GM12878 (cell line): ENCODE results near the gene C9orf50. TPM values are rescaled to one million over a fixed set of nuclear protein-coding genes. Genes with fewer than 3 reads are reported as not detected.
A peak's percentile ranks its signal among the peaks of the same experiment; 100 is the strongest.

Experiments used
- ASH2L ChIP-seq: fragments of 300-600, 200-600 bp; sonication (generic); IDR thresholded peaks from 2 replicates; pipeline ENCODE4 v1.6.1; 2017; ENCODE audit warnings: low read depth, mild to moderate bottlenecking, borderline replicate concordance
- BCL11A ChIP-seq: IDR thresholded peaks from 2 replicates; pipeline ENCODE4 v1.6.1; 2011; ENCODE audit warnings: low read depth, low read length
- GABPA ChIP-seq: IDR thresholded peaks from 2 replicates; pipeline ENCODE4 v1.6.1; 2014; ENCODE audit warnings: antibody characterized with exemption, low read depth, mild to moderate bottlenecking, inconsistent platforms
- GATAD2B ChIP-seq: fragments of 450-650 bp; conservative IDR thresholded peaks from 2 replicates; pipeline ENCODE4 v1.6.1; 2017; ENCODE audit warnings: low read depth, mild to moderate bottlenecking, moderate library complexity
- MXI1 ChIP-seq: fragments of 150-350 bp; IDR thresholded peaks from 2 replicates; pipeline ENCODE4 v1.6.1; 2011; ENCODE audit warnings: low read depth, mild to moderate bottlenecking, inconsistent platforms, low read length, improper control_type of control experiment
- PML ChIP-seq: IDR thresholded peaks from 2 replicates; pipeline ENCODE4 v1.6.1; 2012; ENCODE audit warnings: low read length, inconsistent platforms
- RB1 ChIP-seq: fragments of 450-650 bp; formaldehyde crosslinking; IDR thresholded peaks from 2 replicates; pipeline ENCODE4 v1.6.1; 2017; ENCODE audit warnings: mild to moderate bottlenecking, borderline replicate concordance
- RUNX3 ChIP-seq: IDR thresholded peaks from 2 replicates; pipeline ENCODE4 v1.6.1; 2012; ENCODE audit warnings: low read length, inconsistent platforms
- SREBF1 ChIP-seq: IDR thresholded peaks from 2 replicates; pipeline ENCODE4 v1.6.1; 2012; ENCODE audit warnings: mild to moderate bottlenecking, low read length
- TCF12 ChIP-seq: IDR thresholded peaks from 2 replicates; pipeline ENCODE4 v1.6.1; 2011; ENCODE audit warnings: low read depth, mild to moderate bottlenecking, low read length
- YY1 ChIP-seq: IDR thresholded peaks from 2 replicates; pipeline ENCODE4 v1.6.1; 2011; ENCODE audit warnings: low read depth, mild to moderate bottlenecking, low read length
- polyA plus RNA-seq, 11 experiments: library from polyadenylated mRNA; depleted of rRNA in 4 of 11; unstranded in 6 of 11; stranded (reverse) in 5 of 11; fragments of >200 nt; fragmentation: Nextera tagmentation in 4 of 11; fragmentation: Illumina TruSeq in 1 of 11; extraction: Ambion mirVana in 4 of 11; extraction: Trizol in 1 of 11; gene quantifications; 1 replicate in 1 of 11; 2 replicates in 10 of 11; pipeline versions ENCODE4 v1.2.1 to v1.2.3, GENCODE V29; 2011 to 2016; ENCODE audit warnings: inconsistent platforms in 2 of 11, missing spikeins in 2 of 11, low read depth in 1 of 11
- total RNA-seq, 4 experiments: library from RNA; depleted of rRNA in 3 of 4; stranded (reverse); fragments of >200 nt in 3 of 4; fragmentation: Illumina TruSeq in 1 of 4; extraction: Trizol in 1 of 4; gene quantifications; 2 replicates each; pipeline versions ENCODE4 v1.2.1 to v1.2.3, GENCODE V29; 2013 to 2021
- TF ChIP-seq, protein P1 (sequence below), 3 experiments: IDR thresholded peaks in 2 of 3; conservative IDR thresholded peaks in 1 of 3; 2 replicates each; pipeline ENCODE4 v1.5.1; 2011; ENCODE audit warnings: low read depth in 3 of 3, low read length in 3 of 3, mild to moderate bottlenecking in 3 of 3, control low read depth in 2 of 3, moderate library complexity in 2 of 3, inconsistent platforms in 1 of 3, mixed read lengths in 1 of 3; ENCODE audit not compliant: control insufficient read depth in 2 of 3, insufficient read depth in 1 of 3; ENCODE audit errors: extremely low read depth in 1 of 3
- TF ChIP-seq, protein P2 (sequence below): fragments of 450-650 bp; conservative IDR thresholded peaks from 2 replicates; pipeline ENCODE4 v1.6.1; 2017; ENCODE audit warnings: mild to moderate bottlenecking, moderate library complexity
- TF ChIP-seq, protein P3 (sequence below): fragments of 450-650 bp; IDR thresholded peaks from 2 replicates; pipeline ENCODE4 v1.6.1; 2017; ENCODE audit warnings: antibody characterized with exemption, mild to moderate bottlenecking, moderate library complexity
- TF ChIP-seq, protein P4 (sequence below): IDR thresholded peaks from 2 replicates; pipeline ENCODE4 v1.6.1; 2012; ENCODE audit warnings: low read depth, low read length, improper control_type of control experiment

C9orf50 gene
- total and polyA plus RNA-seq, 10 of the 15 experiments (the other 5 are each of a cell fraction or from before 2014, with no cell fraction given): not detected

DNA sequence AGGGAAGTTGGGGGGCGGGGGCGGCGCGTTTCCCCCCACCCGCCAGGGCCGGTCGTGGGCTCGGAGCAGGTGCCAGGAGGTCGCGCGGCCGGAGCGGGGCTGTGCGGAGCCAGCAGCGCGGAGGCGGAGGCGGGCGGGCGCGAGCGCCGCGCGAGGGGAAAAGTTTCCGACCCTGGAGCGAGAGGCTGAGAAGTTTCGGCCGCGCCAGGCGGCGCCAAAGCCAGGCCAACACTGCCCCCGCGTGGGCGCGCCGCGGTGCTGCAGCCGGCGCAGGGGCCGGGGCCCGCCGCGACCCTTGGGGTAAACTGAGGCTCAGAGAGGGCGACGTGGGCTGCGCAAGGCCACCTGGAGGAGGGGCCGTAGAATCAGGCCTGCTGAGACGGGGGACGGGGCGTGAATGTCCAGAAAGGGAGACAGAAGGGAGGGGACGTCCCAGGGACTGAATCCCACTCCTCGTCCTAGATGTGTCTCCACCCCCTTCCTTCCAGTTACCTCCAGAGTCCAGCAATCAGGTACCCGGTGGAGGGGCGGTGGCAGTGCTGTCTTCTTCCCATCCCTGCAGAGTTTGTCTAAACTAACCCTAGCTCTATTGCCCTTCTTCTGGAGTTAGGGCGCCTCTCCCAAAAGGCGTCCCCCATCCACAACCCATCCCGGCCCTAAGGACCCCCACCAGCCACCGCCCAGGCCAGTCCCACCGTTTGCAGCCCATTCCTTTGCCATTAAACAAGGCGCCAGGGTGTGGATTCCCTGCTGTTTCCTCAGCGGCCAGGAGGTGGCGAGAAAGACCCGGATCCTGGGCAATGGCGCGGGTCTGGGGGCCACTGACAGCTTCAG lies 10.2 kb downstream of the C9orf50 start (continued):
- TF ChIP-seq, protein P1, sequence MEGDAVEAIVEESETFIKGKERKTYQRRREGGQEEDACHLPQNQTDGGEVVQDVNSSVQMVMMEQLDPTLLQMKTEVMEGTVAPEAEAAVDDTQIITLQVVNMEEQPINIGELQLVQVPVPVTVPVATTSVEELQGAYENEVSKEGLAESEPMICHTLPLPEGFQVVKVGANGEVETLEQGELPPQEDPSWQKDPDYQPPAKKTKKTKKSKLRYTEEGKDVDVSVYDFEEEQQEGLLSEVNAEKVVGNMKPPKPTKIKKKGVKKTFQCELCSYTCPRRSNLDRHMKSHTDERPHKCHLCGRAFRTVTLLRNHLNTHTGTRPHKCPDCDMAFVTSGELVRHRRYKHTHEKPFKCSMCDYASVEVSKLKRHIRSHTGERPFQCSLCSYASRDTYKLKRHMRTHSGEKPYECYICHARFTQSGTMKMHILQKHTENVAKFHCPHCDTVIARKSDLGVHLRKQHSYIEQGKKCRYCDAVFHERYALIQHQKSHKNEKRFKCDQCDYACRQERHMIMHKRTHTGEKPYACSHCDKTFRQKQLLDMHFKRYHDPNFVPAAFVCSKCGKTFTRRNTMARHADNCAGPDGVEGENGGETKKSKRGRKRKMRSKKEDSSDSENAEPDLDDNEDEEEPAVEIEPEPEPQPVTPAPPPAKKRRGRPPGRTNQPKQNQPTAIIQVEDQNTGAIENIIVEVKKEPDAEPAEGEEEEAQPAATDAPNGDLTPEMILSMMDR (IDR thresholded peaks at IDR 0.05 in 2 of 3, conservative IDR thresholded peaks at IDR 0.05 in 1 of 3; ENCODE audit: control insufficient read depth in 2 of 3, extremely low read depth in 1 of 3, insufficient read depth in 1 of 3, low read depth in 3 of 3, low read length in 3 of 3): peak; percentile 80 to 91 (median 90)
- TF ChIP-seq RB1 (peak; percentile 81; the same call in 1 of the 2 replicates), SREBF1 (no peak), MXI1 (0 out of 2 replicates have a peak, but pooled peaks have one; percentile 54), GABPA (no peak), YY1 (peak; percentile 89), TCF12 (peak; percentile 14; the same call in 1 of the 2 replicates), BCL11A (no peak), PML (no peak), ASH2L (no peak), GATAD2B (peak; percentile 96), RUNX3 (no peak)
- TF ChIP-seq, protein P2, sequence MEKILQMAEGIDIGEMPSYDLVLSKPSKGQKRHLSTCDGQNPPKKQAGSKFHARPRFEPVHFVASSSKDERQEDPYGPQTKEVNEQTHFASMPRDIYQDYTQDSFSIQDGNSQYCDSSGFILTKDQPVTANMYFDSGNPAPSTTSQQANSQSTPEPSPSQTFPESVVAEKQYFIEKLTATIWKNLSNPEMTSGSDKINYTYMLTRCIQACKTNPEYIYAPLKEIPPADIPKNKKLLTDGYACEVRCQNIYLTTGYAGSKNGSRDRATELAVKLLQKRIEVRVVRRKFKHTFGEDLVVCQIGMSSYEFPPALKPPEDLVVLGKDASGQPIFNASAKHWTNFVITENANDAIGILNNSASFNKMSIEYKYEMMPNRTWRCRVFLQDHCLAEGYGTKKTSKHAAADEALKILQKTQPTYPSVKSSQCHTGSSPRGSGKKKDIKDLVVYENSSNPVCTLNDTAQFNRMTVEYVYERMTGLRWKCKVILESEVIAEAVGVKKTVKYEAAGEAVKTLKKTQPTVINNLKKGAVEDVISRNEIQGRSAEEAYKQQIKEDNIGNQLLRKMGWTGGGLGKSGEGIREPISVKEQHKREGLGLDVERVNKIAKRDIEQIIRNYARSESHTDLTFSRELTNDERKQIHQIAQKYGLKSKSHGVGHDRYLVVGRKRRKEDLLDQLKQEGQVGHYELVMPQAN: peak; percentile 85
- TF ChIP-seq, protein P3, sequence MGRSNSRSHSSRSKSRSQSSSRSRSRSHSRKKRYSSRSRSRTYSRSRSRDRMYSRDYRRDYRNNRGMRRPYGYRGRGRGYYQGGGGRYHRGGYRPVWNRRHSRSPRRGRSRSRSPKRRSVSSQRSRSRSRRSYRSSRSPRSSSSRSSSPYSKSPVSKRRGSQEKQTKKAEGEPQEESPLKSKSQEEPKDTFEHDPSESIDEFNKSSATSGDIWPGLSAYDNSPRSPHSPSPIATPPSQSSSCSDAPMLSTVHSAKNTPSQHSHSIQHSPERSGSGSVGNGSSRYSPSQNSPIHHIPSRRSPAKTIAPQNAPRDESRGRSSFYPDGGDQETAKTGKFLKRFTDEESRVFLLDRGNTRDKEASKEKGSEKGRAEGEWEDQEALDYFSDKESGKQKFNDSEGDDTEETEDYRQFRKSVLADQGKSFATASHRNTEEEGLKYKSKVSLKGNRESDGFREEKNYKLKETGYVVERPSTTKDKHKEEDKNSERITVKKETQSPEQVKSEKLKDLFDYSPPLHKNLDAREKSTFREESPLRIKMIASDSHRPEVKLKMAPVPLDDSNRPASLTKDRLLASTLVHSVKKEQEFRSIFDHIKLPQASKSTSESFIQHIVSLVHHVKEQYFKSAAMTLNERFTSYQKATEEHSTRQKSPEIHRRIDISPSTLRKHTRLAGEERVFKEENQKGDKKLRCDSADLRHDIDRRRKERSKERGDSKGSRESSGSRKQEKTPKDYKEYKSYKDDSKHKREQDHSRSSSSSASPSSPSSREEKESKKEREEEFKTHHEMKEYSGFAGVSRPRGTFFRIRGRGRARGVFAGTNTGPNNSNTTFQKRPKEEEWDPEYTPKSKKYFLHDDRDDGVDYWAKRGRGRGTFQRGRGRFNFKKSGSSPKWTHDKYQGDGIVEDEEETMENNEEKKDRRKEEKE: 0 out of 2 replicates have a peak, but pooled peaks have one; percentile 8
- TF ChIP-seq, protein P4, sequence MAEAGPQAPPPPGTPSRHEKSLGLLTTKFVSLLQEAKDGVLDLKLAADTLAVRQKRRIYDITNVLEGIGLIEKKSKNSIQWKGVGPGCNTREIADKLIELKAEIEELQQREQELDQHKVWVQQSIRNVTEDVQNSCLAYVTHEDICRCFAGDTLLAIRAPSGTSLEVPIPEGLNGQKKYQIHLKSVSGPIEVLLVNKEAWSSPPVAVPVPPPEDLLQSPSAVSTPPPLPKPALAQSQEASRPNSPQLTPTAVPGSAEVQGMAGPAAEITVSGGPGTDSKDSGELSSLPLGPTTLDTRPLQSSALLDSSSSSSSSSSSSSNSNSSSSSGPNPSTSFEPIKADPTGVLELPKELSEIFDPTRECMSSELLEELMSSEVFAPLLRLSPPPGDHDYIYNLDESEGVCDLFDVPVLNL: no peak
